Measurements from ENCODE around the gene HTR3C.
A peak's percentile ranks its signal among the peaks of the same experiment; 100 is the strongest.
"Not testable (repeated sequence)": the region's sequence is repeated elsewhere in the genome, so short reads cannot be mapped to it uniquely, and the experiment has no call there.

HTR3C gene

GRCh38 chr3:184031187-184031792, 21.6 kb upstream of the HTR3C start, which contains the start of gene HTR3D:
HTR3D (plus strand) TSS chr3:184031742; CDS start chr3:184031742, 0 bp downstream.
- in situ Hi-C loops (cut with HindIII; ENCODE audit: low sequenced_read_pairs) = no loop called here
- no peak for TF ChIP-seq CTCF (IDR thresholded peaks at IDR 0.05; ENCODE audit: low read depth, low read length, missing control alignments)
- DNase-seq (ENCODE audit: low read depth) = no peak
- no peak within 1 kb of the TSS for H3K4me3 ChIP-seq (ENCODE audit: low read depth, low read length)

- in situ Hi-C loops (cut with HindIII; ENCODE audit: low sequenced_read_pairs) = no loop called here
- no peak overlapping the region for H3K4me3 ChIP-seq (ENCODE audit: low read depth, low read length)
- no peak for TF ChIP-seq CTCF (IDR thresholded peaks at IDR 0.05; ENCODE audit: low read depth, low read length, missing control alignments)
- DNase-seq (ENCODE audit: low read depth) = no peak
Observed at GRCh38 chr3:184037816-184038215, 15.0 kb upstream of the HTR3C start.

DNA sequence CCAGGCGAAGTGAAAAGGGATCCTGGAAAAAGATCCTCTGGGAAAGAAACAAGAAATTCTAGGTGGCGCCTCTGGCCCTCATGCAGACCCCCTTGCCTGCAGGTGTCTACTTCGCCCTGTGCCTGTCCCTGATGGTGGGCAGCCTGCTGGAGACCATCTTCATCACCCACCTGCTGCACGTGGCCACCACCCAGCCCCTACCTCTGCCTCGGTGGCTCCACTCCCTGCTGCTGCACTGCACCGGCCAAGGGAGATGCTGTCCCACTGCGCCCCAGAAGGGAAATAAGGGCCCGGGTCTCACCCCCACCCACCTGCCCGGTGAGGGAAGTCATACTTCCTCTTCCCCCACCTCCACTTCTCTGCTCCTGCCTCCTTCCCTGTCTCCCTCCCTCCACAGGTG, 14.5 kb upstream of the HTR3C start:
- H3K4me3 ChIP-seq (ENCODE audit: low read depth, low read length); DNase-seq (ENCODE audit: low read depth); in situ Hi-C loops (cut with HindIII; ENCODE audit: low sequenced_read_pairs): not testable (repeated sequence)

DNA sequence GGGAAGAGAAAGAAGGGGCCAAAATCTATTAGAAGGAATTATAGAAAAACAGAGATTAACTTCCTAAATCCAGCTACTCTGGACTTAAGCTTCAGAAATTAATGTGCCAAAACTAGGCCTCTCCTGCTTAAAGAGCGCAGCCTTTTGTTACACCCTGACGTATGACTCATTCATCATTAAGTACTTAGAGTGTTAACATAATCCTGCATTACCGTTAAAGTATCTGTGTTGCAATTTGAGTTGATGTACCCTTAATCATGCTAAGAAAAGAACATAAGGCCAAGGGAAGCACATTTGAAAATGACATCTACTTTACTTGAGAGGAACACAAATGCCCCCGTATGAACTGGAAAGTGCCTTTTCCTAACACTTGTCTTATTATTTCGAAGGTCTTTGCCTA, 13.4 kb upstream of the HTR3C start:
- DNase-seq (ENCODE audit: low read depth) = no peak
- in situ Hi-C loops (cut with HindIII; ENCODE audit: low sequenced_read_pairs) = no loop called here

DNA sequence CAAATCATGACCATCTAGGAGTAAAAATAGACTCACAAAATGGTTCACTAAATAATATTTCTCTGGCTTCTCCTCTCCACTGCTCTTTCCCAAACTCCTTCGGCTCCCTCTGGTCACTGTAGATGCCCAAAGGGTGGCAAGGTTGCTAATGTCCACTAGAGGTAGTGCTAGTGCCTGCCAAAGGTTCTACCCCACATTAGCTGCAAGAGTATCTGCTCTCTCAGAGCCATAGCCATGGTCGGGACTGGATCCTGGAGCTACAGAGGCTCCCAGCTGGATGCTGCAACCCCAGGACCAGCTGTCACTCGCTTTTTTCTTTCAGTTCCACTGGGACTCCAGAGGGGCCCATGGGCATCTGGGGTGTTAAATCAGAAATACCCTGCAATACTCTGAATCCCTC, 12.8 kb upstream of the HTR3C start:
- no peak overlapping the region for H3K4me3 ChIP-seq (ENCODE audit: low read depth, low read length)
- peak; percentile 43 for TF ChIP-seq CTCF (IDR thresholded peaks at IDR 0.05; ENCODE audit: low read depth, low read length, missing control alignments)
- in situ Hi-C loops (cut with HindIII; ENCODE audit: low sequenced_read_pairs) = no loop called here
- no peak for DNase-seq (ENCODE audit: low read depth)

More for the DNA sequence above, 13.4 kb upstream of the HTR3C start:
- TF ChIP-seq CTCF (IDR thresholded peaks at IDR 0.05; ENCODE audit: low read depth, low read length, missing control alignments) = no peak
- H3K4me3 ChIP-seq (ENCODE audit: low read depth, low read length) = no peak overlapping the region

DNA sequence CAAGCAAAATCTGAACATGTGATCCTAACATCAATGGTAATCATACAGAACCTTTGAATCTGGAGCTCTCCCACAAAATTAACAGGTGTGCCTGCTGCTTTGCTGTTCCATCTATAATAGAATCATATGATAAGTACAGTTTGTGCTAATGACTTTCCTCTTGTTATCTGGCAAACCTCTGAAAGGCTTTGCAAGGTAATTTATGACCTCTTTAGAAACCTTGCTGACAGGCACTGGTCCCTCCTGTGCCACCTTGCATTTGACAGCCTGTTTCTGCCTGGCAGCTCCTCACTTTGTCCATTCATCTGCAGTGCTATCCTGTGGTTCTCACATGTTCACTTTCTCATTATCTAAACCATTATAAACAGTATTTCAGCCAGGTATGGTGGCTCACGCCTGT, 10.2 kb upstream of the HTR3C start:
- no peak for TF ChIP-seq CTCF (IDR thresholded peaks at IDR 0.05; ENCODE audit: low read depth, low read length, missing control alignments)
- in situ Hi-C loops (cut with HindIII; ENCODE audit: low sequenced_read_pairs) = no loop called here
- H3K4me3 ChIP-seq (ENCODE audit: low read depth, low read length) = no peak overlapping the region
- no peak for DNase-seq (ENCODE audit: low read depth)

GRCh38 chr3:184045995-184046394, 6.9 kb upstream of the HTR3C start:
- TF ChIP-seq CTCF (IDR thresholded peaks at IDR 0.05; ENCODE audit: low read depth, low read length, missing control alignments) = no peak
- no peak overlapping the region for H3K4me3 ChIP-seq (ENCODE audit: low read depth, low read length)
- in situ Hi-C loops (cut with HindIII; ENCODE audit: low sequenced_read_pairs) = no loop called here
- DNase-seq (ENCODE audit: low read depth) = no peak
